ENCODE results near the gene TUBB4B. TPM values are rescaled to one million over a fixed set of nuclear protein-coding genes. Genes with fewer than 3 reads are reported as not detected.

TUBB4B gene
- total RNA-seq, 5 donors from 2014 or later (not counting 1 experiment from before 2014, with no cell fraction given) = 50.6 to 118 (median 95.3) TPM

DNA sequence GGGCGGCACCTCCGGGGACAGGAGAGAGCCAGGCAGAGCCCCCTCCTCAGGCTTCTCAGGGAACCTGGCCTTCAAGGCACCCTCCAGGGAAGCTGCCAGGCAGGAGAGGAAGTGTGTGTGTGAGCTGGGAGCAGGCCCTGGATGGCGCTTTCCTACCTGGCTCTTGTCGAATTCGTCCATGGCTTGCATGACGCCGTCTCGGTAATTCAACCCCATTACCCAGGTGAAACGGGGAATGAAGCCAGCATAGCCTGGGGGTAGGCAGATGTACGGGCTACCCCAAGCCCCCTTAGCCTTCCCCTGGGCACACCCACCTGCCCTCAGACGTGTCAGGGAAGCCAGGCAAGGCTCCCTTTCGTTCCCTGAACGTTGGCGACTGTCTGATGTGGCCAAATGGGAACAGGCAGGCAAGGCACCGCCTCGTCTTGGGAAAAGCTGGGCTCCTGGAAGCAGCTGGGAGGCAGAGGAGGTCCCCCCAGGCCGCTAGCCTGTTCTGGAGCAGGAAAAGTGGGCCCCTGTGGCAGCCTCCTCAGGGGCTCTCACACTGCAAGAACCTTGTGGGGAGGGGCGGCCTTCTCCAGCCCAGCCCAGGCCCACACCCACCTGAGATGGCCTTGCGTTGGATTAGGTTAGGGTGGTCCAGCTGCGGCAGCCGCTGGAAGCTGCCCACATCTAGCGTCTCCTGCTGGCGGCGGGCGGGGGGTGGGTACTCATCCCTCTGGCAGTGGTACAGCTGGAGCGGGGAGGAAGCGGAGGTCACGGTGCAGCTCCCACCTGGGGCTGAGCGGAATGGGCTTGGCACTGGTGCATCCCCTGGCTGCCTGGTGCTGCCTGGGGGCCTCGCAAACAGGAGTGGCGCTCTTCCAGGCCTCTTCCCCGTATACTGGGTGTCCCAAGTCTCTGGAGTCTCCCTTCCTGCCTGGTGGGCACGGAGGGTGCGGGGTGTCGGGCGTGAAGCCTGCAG is 3.7 kb downstream of the TUBB4B start:
- WGBS (ENCODE audit: insufficient coverage) = 94% methylated on average over 27 of the region's 36 CpGs
- peaks cover 2 to 31% of the 10 kb centered on the region in 2 experiments for H3K4me1 ChIP-seq (ENCODE audit: control insufficient read depth in 1 of 2, extremely low read depth in 1 of 2, insufficient read depth in 2 of 2, low read length in 2 of 2)
- no peak overlapping the region for H3K27ac ChIP-seq (ENCODE audit: low read length)
- no peaks in the 10 kb centered on the region for H3K9me3 Mint-ChIP-seq
- no peak overlapping the region for H3K27ac Mint-ChIP-seq
- no peaks in the 10 kb centered on the region for H3K9me3 ChIP-seq
- DNase-seq (no peak), ATAC-seq (replicated peaks in 1 of 4) (no peak)
- H3K27me3 ChIP-seq (replicated peaks in 1 of 2; ENCODE audit: control insufficient read depth in 2 of 2, extremely low read depth in 1 of 2, insufficient read depth in 2 of 2, low read length in 1 of 2) = no peaks in the 10 kb centered on the region
- H3K27me3 Mint-ChIP-seq = no peaks in the 10 kb centered on the region
- CTCF ChIA-PET = interaction anchor here in 1 of 2 donors (0.6 kb wide), 1 partner anchor 112 kb away, joined by 6 read pairs; no protein-coding TSS in a partner anchor
- H3K36me3 Mint-ChIP-seq = peaks cover 14% of the 10 kb centered on the region
- H3K4me3 Mint-ChIP-seq = no peak overlapping the region
- no peak overlapping the region for H3K4me3 ChIP-seq (ENCODE audit: control insufficient read depth in 1 of 2, extremely low read depth in 1 of 2, low read length in 1 of 2)
- peaks cover 18 to 25% (median 19%) of the 10 kb centered on the region in 3 donors for H3K4me1 Mint-ChIP-seq
- POLR2A ChIA-PET = interaction anchor here in 1 of 2 donors (0.6 kb wide), 1 partner anchor 112 kb away, joined by 10 read pairs; no protein-coding TSS in a partner anchor
- peaks cover 0 to 19% of the 10 kb centered on the region in 2 donors for H3K36me3 ChIP-seq (ENCODE audit: control insufficient read depth in 2 of 2, extremely low read depth in 1 of 2, insufficient read depth in 1 of 2, low read length in 1 of 2)

DNA sequence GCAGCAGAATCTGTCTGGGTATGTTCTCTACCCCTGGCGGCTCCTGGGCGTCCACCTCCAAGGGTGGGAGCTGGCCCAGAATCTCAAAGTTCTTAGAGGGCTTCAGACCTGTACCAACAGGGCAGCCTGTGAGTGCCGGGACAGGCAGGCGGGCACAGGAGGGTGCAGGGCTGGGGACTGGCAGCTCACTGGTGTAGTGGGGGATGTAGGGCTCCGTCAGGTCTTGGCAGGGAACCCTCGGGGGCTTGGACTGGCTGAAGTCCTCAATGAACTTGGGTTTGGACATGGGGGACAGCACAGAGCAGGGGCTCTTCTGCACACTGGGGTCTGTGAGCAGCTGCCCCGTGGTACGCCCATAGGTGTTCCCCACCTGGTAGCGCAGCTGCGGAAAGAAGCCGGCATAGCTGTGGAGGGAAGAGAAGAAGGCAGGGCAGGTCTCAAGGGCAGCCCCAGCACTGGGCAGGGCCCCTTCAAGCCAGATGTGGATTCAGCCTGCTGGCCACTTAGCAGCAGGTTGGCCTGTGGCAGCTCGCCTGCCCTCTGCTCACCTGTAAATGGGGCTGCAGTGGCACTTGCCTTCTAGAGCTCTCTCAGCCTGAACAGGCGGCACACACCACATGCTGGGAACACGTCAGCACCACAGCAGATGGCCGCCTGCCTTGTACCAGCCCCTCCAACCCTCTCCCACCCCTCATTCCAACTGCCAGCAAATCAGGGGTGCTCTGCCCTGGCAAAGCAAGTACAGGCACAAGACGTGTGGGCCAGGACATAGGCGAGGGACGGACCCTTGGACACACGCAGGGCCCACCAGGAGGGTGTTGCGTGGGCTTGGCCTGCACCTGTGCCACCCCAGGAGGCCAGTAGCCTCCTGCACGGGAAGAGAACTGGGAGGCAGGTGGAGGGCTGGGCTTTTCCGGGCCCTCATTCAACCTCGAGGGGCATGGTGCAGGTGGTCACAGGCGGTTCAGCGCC is 4.6 kb downstream of the TUBB4B start:
- no peaks in the 10 kb centered on the region for H3K9me3 Mint-ChIP-seq
- POLR2A ChIA-PET = no interaction called here
- H3K4me1 Mint-ChIP-seq = peaks cover 16 to 23% (median 19%) of the 10 kb centered on the region in 3 donors
- Histone ChIP-seq H3K9me3 (no peaks in the 10 kb centered on the region), H3K27me3 (replicated peaks in 1 of 2; ENCODE audit: control insufficient read depth in 2 of 2, extremely low read depth in 1 of 2, insufficient read depth in 2 of 2, low read length in 1 of 2) (no peaks in the 10 kb centered on the region), H3K27ac (ENCODE audit: low read length) (no peak overlapping the region), H3K4me1 (ENCODE audit: control insufficient read depth in 1 of 2, extremely low read depth in 1 of 2, insufficient read depth in 2 of 2, low read length in 2 of 2) (peaks cover 2 to 27% of the 10 kb centered on the region in 2 experiments), H3K36me3 (ENCODE audit: control insufficient read depth in 2 of 2, extremely low read depth in 1 of 2, insufficient read depth in 1 of 2, low read length in 1 of 2) (peaks cover 0 to 19% of the 10 kb centered on the region in 2 donors), H3K4me3 (ENCODE audit: control insufficient read depth in 1 of 2, extremely low read depth in 1 of 2, low read length in 1 of 2) (no peak overlapping the region)
- H3K36me3 Mint-ChIP-seq = peaks cover 14% of the 10 kb centered on the region
- no peak overlapping the region for H3K4me3 Mint-ChIP-seq
- no peaks in the 10 kb centered on the region for H3K27me3 Mint-ChIP-seq
- H3K27ac Mint-ChIP-seq = no peak overlapping the region
- ATAC-seq (replicated peaks in 1 of 4) (no peak), DNase-seq (no peak)
- CTCF ChIA-PET = no interaction called here
- 91% methylated on average over 22 of the region's 25 CpGs for WGBS (ENCODE audit: insufficient coverage)

DNA sequence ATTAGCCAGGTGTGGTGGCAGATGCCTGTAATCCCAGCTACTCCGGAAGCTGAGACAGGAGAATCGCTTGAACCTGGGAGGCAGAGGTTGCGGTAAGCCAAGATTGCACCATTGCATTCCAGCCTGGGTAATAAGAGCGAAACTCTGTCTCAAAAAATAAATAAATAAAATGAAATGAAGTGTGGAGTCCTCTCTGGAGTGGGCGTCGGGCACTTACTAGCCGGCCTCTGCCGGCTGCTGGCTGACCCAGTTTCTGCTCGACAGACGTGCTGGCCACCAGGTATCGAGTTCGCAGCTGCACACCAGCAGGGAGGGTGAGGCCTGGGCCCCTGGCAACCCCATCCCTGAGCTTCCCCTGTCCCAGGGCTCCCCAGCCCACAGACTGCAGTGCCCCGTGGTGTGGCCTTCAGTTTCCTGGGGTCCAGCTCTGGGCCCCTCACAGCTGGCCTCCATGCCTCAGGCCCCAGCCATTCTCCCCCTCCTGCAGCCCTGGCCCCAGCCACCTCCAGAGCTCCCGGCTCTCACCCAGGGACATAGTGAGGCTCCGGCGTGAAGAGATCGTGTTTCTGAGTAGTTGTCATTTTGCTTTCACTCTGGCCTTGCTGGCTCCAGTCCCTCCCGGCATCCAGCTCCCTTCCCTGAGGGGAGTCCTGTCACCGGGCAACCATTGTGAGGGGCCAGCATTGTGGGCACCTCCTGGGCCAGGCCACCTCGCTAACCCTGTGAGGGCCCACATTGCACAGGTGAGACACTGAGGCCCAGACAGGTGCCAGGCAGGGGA is 6.2 kb downstream of the TUBB4B start:
- H3K4me3 Mint-ChIP-seq = no peak overlapping the region
- WGBS (ENCODE audit: insufficient coverage) = 83% methylated on average over 18 of the region's 20 CpGs
- no peaks in the 10 kb centered on the region for H3K9me3 ChIP-seq

DNA sequence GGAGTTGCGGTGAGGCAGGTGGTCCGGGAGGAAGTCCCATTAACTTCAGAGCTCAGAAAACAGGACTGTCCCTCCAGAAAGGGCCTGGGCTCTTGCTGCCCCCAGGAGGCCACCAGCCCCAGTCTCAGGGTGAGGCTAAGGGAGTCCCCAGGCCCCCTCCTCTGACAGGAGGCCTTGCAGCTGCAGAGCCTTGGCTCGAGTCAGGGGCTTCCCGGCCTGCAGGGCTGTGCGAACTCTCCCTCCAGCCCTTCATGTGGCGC is 6.8 kb downstream of the TUBB4B start:
- Mint-ChIP-seq H3K27ac (no peak overlapping the region), H3K4me3 (no peak overlapping the region), H3K27me3 (no peaks in the 10 kb centered on the region), H3K36me3 (peaks cover 5% of the 10 kb centered on the region), H3K9me3 (no peaks in the 10 kb centered on the region), H3K4me1 (peaks cover 5 to 11% (median 5%) of the 10 kb centered on the region in 3 donors)
- POLR2A ChIA-PET = no interaction called here
- CTCF ChIA-PET = no interaction called here
- Histone ChIP-seq H3K4me1 (ENCODE audit: control insufficient read depth in 1 of 2, extremely low read depth in 1 of 2, insufficient read depth in 2 of 2, low read length in 2 of 2) (peaks cover 0 to 13% of the 10 kb centered on the region in 2 experiments), H3K27me3 (replicated peaks in 1 of 2; ENCODE audit: control insufficient read depth in 2 of 2, extremely low read depth in 1 of 2, insufficient read depth in 2 of 2, low read length in 1 of 2) (no peaks in the 10 kb centered on the region), H3K9me3 (no peaks in the 10 kb centered on the region), H3K36me3 (ENCODE audit: control insufficient read depth in 2 of 2, extremely low read depth in 1 of 2, insufficient read depth in 1 of 2, low read length in 1 of 2) (peaks cover 0 to 7% of the 10 kb centered on the region in 2 donors), H3K4me3 (ENCODE audit: control insufficient read depth in 1 of 2, extremely low read depth in 1 of 2, low read length in 1 of 2) (no peak overlapping the region), H3K27ac (ENCODE audit: low read length) (no peak overlapping the region)
- no CpG with 5 or more reads among the region's 6 CpGs for WGBS (ENCODE audit: insufficient coverage)
- ATAC-seq (replicated peaks in 1 of 4) (no peak), DNase-seq (no peak)

More for the DNA sequence above, 6.2 kb downstream of the TUBB4B start:
- Mint-ChIP-seq H3K4me1 (peaks cover 11 to 16% (median 11%) of the 10 kb centered on the region in 3 donors), H3K36me3 (peaks cover 10% of the 10 kb centered on the region), H3K27ac (no peak overlapping the region), H3K27me3 (no peaks in the 10 kb centered on the region), H3K9me3 (no peaks in the 10 kb centered on the region)
- Histone ChIP-seq H3K4me1 (ENCODE audit: control insufficient read depth in 1 of 2, extremely low read depth in 1 of 2, insufficient read depth in 2 of 2, low read length in 2 of 2) (peaks cover 0 to 19% of the 10 kb centered on the region in 2 experiments), H3K27ac (ENCODE audit: low read length) (no peak overlapping the region), H3K4me3 (ENCODE audit: control insufficient read depth in 1 of 2, extremely low read depth in 1 of 2, low read length in 1 of 2) (no peak overlapping the region), H3K27me3 (replicated peaks in 1 of 2; ENCODE audit: control insufficient read depth in 2 of 2, extremely low read depth in 1 of 2, insufficient read depth in 2 of 2, low read length in 1 of 2) (no peaks in the 10 kb centered on the region), H3K36me3 (ENCODE audit: control insufficient read depth in 2 of 2, extremely low read depth in 1 of 2, insufficient read depth in 1 of 2, low read length in 1 of 2) (peaks cover 0 to 13% of the 10 kb centered on the region in 2 donors)
- no peak for ATAC-seq (replicated peaks in 1 of 4)
- no peak for DNase-seq
- ChIA-PET POLR2A (no interaction called here), CTCF (interaction anchor here in 1 of 2 donors (1.0 kb wide), 1 partner anchor 11 kb away, joined by 4 read pairs; no protein-coding TSS in a partner anchor)

DNA sequence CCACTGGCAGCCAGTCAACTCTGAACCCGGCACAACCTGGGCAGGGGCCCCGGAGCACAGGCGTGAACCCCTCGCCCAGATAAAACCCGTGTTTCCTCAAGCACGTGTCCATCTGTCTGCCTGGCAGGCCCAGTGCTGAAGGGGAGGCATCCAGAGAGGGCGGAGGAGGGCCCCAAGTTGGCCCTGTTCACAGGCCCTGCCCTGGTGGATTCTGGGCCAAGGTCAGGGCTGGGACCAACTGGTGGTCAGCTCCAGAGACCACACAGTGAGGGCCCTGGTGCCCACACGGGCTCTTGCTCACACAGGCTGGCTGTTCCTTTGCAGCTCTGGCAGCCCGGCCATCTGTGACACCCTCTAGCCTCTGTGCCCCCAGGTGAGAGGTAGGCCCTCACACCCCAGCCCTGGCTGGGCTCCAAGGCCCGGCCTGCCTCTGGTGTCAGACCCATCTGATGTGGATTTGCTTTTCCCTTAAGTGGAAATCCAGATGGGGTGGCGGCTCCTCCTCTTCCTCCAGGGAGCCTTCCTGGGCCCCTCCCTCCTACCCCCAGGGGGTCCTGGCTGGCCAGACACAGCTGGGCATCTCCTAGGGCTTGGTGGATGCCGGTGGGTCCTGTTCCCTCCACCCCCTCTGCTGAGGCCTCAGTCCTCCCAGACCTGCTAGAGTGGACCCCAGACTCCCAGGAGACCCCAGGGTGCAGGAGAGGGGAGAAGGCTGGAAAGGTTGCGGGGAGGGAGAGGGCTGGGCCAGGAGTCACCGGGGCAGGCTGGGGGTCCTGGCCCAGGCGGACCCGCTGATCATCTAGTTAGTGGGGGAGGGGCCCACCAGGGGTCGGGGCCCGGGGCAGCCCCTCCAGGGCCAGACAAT is 9.5 kb downstream of the TUBB4B start:
- ChIA-PET POLR2A (no interaction called here), CTCF (no interaction called here)
- ATAC-seq (replicated peaks in 1 of 4) = no peak
- H3K4me1 ChIP-seq (ENCODE audit: control insufficient read depth in 1 of 2, extremely low read depth in 1 of 2, insufficient read depth in 2 of 2, low read length in 2 of 2) = peaks cover 0 to 13% of the 10 kb centered on the region in 2 experiments
- Mint-ChIP-seq H3K36me3 (no peaks in the 10 kb centered on the region), H3K27me3 (no peaks in the 10 kb centered on the region), H3K27ac (no peak overlapping the region), H3K4me1 (peaks cover 4 to 5% (median 4%) of the 10 kb centered on the region in 3 donors), H3K9me3 (no peaks in the 10 kb centered on the region), H3K4me3 (no peak overlapping the region)
- no peaks in the 10 kb centered on the region for H3K27me3 ChIP-seq (replicated peaks in 1 of 2; ENCODE audit: control insufficient read depth in 2 of 2, extremely low read depth in 1 of 2, insufficient read depth in 2 of 2, low read length in 1 of 2)
- no peaks in the 10 kb centered on the region for H3K9me3 ChIP-seq
- no peak overlapping the region for H3K27ac ChIP-seq (ENCODE audit: low read length)
- no peak overlapping the region for H3K4me3 ChIP-seq (ENCODE audit: control insufficient read depth in 1 of 2, extremely low read depth in 1 of 2, low read length in 1 of 2)
- no peaks in the 10 kb centered on the region for H3K36me3 ChIP-seq (ENCODE audit: control insufficient read depth in 2 of 2, extremely low read depth in 1 of 2, insufficient read depth in 1 of 2, low read length in 1 of 2)
- 85% methylated on average over 13 of the region's 18 CpGs for WGBS (ENCODE audit: insufficient coverage)
- no peak for DNase-seq
